Gastroesophageal sphincter (tissue), 4 donors: ENCODE data around the gene ANXA7. TPM values are rescaled to one million over a fixed set of nuclear protein-coding genes. Genes with fewer than 3 reads are reported as not detected.

Experiments used
- ATAC-seq: fragments of 150-250 bp; one replicate; pipeline ENCODE4 v1.9.1; 2016; ENCODE audit warnings: mild to moderate bottlenecking, moderate library complexity
- H3K27ac ChIP-seq, 4 donors: fragments of 200-600 bp; sonication (generic) in 3 of 4; 1 replicate in 3 of 4; 2 replicates in 1 of 4; pipeline ENCODE4 v1.5.1; 2016 to 2019
- H3K27me3 ChIP-seq: fragments of 200-600 bp; sonication (generic); one replicate; pipeline ENCODE4 v1.5.1; 2019
- H3K36me3 ChIP-seq, 2 donors: fragments of 200-600 bp; sonication (generic); one replicate each; pipeline ENCODE4 v1.5.1; 2019; ENCODE audit warnings: control low read depth in 1 of 2
- H3K4me1 ChIP-seq, 3 donors: fragments of 200-600 bp; sonication (generic); 1 replicate in 2 of 3; 2 replicates in 1 of 3; pipeline ENCODE4 v1.5.1; 2016 to 2019; ENCODE audit warnings: control low read depth in 2 of 3
- H3K4me3 ChIP-seq, 2 donors: fragments of 200-600 bp; sonication (generic); one replicate each; pipeline ENCODE4 v1.5.1; 2019; ENCODE audit warnings: mild to moderate bottlenecking in 1 of 2, moderate library complexity in 1 of 2
- H3K9me3 ChIP-seq, 3 donors: fragments of 200-600 bp; sonication (generic); one replicate each; pipeline ENCODE4 v1.5.1; 2017 to 2019; ENCODE audit warnings: control low read depth in 2 of 3
- CTCF ChIP-seq, 4 experiments: fragments of 200-600 bp in 2 of 4; fragments of 450-650 bp in 2 of 4; sonication (generic) in 1 of 4; IDR thresholded peaks; one replicate each; pipeline ENCODE4 v1.5.1; 2017 to 2019; ENCODE audit warnings: antibody characterized with exemption in 4 of 4, mild to moderate bottlenecking in 2 of 4, moderate library complexity in 2 of 4
- EP300 ChIP-seq: sonication (generic); formaldehyde crosslinking; IDR thresholded peaks from one replicate; pipeline ENCODE4 v1.6.1; 2017; ENCODE audit warnings: antibody characterized with exemption, mild to moderate bottlenecking
- POLR2A ChIP-seq, 2 donors: fragments of 450-650 bp; IDR thresholded peaks; one replicate each; pipeline ENCODE4 v1.6.1; 2017; ENCODE audit warnings: antibody characterized with exemption in 2 of 2, mild to moderate bottlenecking in 2 of 2, moderate library complexity in 1 of 2
- POLR2AphosphoS5 ChIP-seq: sonication (generic); formaldehyde crosslinking; IDR thresholded peaks from one replicate; pipeline ENCODE4 v1.6.1; 2017; ENCODE audit warnings: antibody characterized with exemption
- WGBS, 2 donors: methylation state at CpG; one replicate each; pipeline ENCODE4 v1.1.5; 2018; ENCODE audit warnings: low coverage in 1 of 2; 5-methylcytosine and 5-hydroxymethylcytosine counted together
- total RNA-seq, 4 donors: library from RNA; depleted of rRNA; stranded (reverse); fragments of >200 nt; gene quantifications; one replicate each; pipeline ENCODE4 v1.1.0, GENCODE V29; 2016

Gene ANXA7
- total RNA-seq, 4 donors from 2014 or later: 119 to 144 (median 131) TPM

- H3K36me3 ChIP-seq: peaks cover 4 to 64% of the 10 kb centered on the region in 2 donors
Observed at GRCh38 chr10:73449113-73449512, 35.3 kb upstream of the ANXA7 start.

GRCh38 chr10:73448384-73448783, 34.5 kb upstream of the ANXA7 start:
- Histone ChIP-seq H3K4me1 (no peaks in the 10 kb centered on the region), H3K4me3 (no peak overlapping the region), H3K27me3 (no peaks in the 10 kb centered on the region), H3K27ac (no peak overlapping the region), H3K9me3 (no peaks in the 10 kb centered on the region), H3K36me3 (peaks cover 4 to 64% of the 10 kb centered on the region in 2 donors)
- WGBS, 2 donors: 29 to 78% methylated on average over 1 of the region's 1 CpG
- ATAC-seq: no peak
- no peak for TF ChIP-seq POLR2A (IDR thresholded peaks at IDR 0.05)
- TF ChIP-seq EP300: no peak
- no peak for TF ChIP-seq POLR2AphosphoS5
- TF ChIP-seq CTCF (IDR thresholded peaks at IDR 0.05): no peak

More at GRCh38 chr10:73449113-73449512, 35.3 kb upstream of the ANXA7 start:
- H3K4me3 ChIP-seq: no peak overlapping the region
- TF ChIP-seq EP300 (no peak), CTCF (IDR thresholded peaks at IDR 0.05) (no peak), POLR2A (IDR thresholded peaks at IDR 0.05) (no peak), POLR2AphosphoS5 (no peak)
- H3K27me3 ChIP-seq: no peaks in the 10 kb centered on the region
- H3K9me3 ChIP-seq: no peaks in the 10 kb centered on the region
- no peaks in the 10 kb centered on the region for H3K4me1 ChIP-seq
- no peak overlapping the region for H3K27ac ChIP-seq
- WGBS, 2 donors: 71% methylated on average over 1 of the region's 1 CpG; no CpG with 5 or more reads in 1 of the 2 donors
- no peak for ATAC-seq

GRCh38 chr10:73446926-73447325, 33.1 kb upstream of the ANXA7 start:
- H3K36me3 ChIP-seq: peaks cover 0 to 49% of the 10 kb centered on the region in 2 donors
- H3K9me3 ChIP-seq: no peaks in the 10 kb centered on the region
- H3K4me1 ChIP-seq: no peaks in the 10 kb centered on the region
- ATAC-seq: no peak
- TF ChIP-seq CTCF (IDR thresholded peaks at IDR 0.05): no peak
- no peak for TF ChIP-seq POLR2A (IDR thresholded peaks at IDR 0.05)
- no peak for TF ChIP-seq POLR2AphosphoS5
- no peak for TF ChIP-seq EP300
- no peak overlapping the region for H3K4me3 ChIP-seq
- H3K27ac ChIP-seq: no peak overlapping the region
- no peaks in the 10 kb centered on the region for H3K27me3 ChIP-seq

GRCh38 chr10:73444457-73444856, 30.6 kb upstream of the ANXA7 start:
- WGBS, 2 donors: 81% methylated on average over 1 of the region's 1 CpG; no CpG with 5 or more reads in 1 of the 2 donors
- Histone ChIP-seq H3K36me3 (peaks cover 0 to 51% of the 10 kb centered on the region in 2 donors), H3K9me3 (no peaks in the 10 kb centered on the region), H3K27me3 (no peaks in the 10 kb centered on the region), H3K4me3 (no peak overlapping the region), H3K4me1 (peaks cover 0 to 11% (median 2%) of the 10 kb centered on the region in 3 donors), H3K27ac (no peak overlapping the region)
- no peak for ATAC-seq
- TF ChIP-seq CTCF (IDR thresholded peaks at IDR 0.05) (no peak), EP300 (no peak), POLR2AphosphoS5 (no peak), POLR2A (IDR thresholded peaks at IDR 0.05) (no peak)

- Histone ChIP-seq H3K4me3 (no peak overlapping the region), H3K4me1 (peaks cover 0 to 14% (median 2%) of the 10 kb centered on the region in 3 donors), H3K9me3 (no peaks in the 10 kb centered on the region), H3K36me3 (peaks cover 0 to 46% of the 10 kb centered on the region in 2 donors), H3K27me3 (no peaks in the 10 kb centered on the region), H3K27ac (no peak overlapping the region)
- 80 to 83% methylated on average over 1 of the region's 1 CpG for WGBS, 2 donors
- TF ChIP-seq EP300 (no peak), POLR2A (IDR thresholded peaks at IDR 0.05) (no peak), POLR2AphosphoS5 (no peak), CTCF (IDR thresholded peaks at IDR 0.05) (no peak)
- ATAC-seq: no peak
Observed at GRCh38 chr10:73439605-73440312, 25.9 kb upstream of the ANXA7 start.
